Upper lobe of left lung (tissue), 4 donors: ENCODE results near the gene RB1.

Source experiments
- POLR2A ChIP-seq, 4 donors: fragments of 450-650 bp; IDR thresholded peaks; one replicate each; pipeline ENCODE4 v1.5.1; 2016 to 2017; ENCODE audit warnings: antibody characterized with exemption in 4 of 4, mild to moderate bottlenecking in 2 of 4
- TF ChIP-seq, protein P1 (sequence below), 6 experiments: fragments of 450-650 bp in 4 of 6; fragments of 200-600 bp in 2 of 6; sonication (generic) in 2 of 6; IDR thresholded peaks; one replicate each; pipeline ENCODE4 v1.5.1; 2016 to 2019; ENCODE audit warnings: antibody characterized with exemption in 6 of 6

DNA sequence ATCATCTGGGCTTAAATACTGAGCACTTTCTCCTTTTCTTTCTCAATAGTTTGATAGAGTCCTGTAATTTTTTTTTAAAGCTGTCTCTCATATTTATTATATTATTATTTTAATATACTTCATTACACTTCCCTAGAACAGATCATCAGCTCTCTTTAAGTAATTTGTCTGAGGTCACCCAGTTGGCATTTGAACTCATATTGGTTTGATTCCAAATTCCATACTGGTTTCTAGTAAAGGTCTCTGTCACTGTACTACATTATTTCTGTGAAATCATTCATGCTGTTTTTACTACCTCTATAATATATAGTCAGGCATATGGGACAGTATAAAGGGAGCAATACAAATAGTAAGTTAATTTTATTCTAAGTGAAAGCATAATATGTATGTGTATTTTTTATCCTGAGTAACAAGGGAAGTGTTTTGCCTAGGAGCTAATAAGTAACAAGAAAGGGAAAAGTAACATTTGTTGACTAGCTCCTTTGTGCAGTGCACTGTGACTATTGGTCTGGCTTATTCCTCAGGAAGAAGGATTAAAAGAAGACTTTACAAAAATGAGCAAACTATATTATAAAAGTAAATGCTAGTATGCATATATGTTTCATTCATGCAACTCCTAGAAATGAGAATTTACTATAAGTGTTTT, 95.0 kb downstream of the RB1 start:
- TF ChIP-seq, protein P1, sequence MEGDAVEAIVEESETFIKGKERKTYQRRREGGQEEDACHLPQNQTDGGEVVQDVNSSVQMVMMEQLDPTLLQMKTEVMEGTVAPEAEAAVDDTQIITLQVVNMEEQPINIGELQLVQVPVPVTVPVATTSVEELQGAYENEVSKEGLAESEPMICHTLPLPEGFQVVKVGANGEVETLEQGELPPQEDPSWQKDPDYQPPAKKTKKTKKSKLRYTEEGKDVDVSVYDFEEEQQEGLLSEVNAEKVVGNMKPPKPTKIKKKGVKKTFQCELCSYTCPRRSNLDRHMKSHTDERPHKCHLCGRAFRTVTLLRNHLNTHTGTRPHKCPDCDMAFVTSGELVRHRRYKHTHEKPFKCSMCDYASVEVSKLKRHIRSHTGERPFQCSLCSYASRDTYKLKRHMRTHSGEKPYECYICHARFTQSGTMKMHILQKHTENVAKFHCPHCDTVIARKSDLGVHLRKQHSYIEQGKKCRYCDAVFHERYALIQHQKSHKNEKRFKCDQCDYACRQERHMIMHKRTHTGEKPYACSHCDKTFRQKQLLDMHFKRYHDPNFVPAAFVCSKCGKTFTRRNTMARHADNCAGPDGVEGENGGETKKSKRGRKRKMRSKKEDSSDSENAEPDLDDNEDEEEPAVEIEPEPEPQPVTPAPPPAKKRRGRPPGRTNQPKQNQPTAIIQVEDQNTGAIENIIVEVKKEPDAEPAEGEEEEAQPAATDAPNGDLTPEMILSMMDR (IDR thresholded peaks at IDR 0.05) = no peak
- TF ChIP-seq POLR2A (IDR thresholded peaks at IDR 0.05) = no peak
